HCT116 (cell line): ENCODE results near the gene GABBR1.

ENCODE experiments used
- EZH2 ChIP-seq: fragments of 200-600 bp; sonication (generic); IDR thresholded peaks from 2 replicates; pipeline ENCODE4 v1.6.1; 2017; ENCODE audit warnings: antibody characterized with exemption, mixed run types
- POLR2AphosphoS5 ChIP-seq: IDR thresholded peaks from 2 replicates; pipeline ENCODE4 v1.6.1; 2011; ENCODE audit warnings: mild to moderate bottlenecking, low read depth, low read length, moderate library complexity

DNA sequence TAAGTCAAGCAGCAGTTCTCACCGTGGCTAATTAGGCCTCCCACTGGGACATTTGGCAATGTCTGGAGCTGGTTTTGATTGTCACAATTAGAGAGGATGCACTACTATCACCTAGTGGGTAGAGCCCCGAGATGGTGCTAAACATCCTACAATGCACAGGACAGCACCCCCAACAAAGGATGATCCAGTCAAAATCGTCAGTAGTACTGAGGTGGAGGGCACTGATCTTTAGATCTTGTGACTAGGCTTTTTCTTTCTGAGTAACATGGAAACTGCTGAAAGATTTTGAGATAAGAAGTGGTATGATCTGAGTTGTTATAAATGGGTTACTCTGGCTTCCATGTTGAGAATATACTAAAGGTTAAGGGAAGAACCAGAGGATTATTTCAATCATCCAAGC, 85.4 kb downstream of the GABBR1 start:
- TF ChIP-seq EZH2 (no peak), POLR2AphosphoS5 (no peak)
